Measurements from ENCODE around the gene INO80D.

Gene INO80D

DNA sequence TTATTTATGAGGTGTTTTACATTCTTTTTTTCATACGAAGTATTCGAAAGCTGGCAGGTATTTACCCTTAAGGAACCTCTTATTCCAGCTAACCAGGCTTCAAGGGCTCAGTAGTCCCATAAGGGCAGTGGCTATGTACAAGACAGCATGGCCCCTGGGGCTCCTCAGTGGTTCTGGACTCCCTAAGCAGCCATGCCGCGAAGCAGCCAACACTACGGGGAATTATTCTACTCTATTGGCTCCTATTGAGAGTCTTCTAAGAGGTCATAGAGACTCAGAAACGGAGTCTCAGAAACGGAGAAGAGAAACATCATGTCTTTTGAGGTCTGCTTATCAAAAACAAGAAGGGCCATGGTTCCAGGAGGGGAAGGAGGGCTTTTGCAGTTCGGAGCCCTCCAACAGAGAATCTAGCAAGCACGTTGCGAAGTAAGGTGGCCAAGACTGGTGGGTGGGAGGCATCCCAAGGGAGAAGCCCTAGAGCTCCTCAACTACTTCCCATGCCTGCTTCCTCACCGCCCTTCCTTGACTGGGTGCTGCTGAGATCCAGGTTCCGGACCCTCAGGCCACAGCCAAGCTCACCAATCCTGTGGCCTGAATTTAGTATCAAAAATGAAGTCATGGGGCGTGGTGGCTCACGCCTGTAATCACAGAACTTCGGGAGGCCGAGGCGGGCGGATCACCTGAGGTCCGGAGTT, 109.7 kb downstream of the INO80D start:
- no peak for DNase-seq

DNA sequence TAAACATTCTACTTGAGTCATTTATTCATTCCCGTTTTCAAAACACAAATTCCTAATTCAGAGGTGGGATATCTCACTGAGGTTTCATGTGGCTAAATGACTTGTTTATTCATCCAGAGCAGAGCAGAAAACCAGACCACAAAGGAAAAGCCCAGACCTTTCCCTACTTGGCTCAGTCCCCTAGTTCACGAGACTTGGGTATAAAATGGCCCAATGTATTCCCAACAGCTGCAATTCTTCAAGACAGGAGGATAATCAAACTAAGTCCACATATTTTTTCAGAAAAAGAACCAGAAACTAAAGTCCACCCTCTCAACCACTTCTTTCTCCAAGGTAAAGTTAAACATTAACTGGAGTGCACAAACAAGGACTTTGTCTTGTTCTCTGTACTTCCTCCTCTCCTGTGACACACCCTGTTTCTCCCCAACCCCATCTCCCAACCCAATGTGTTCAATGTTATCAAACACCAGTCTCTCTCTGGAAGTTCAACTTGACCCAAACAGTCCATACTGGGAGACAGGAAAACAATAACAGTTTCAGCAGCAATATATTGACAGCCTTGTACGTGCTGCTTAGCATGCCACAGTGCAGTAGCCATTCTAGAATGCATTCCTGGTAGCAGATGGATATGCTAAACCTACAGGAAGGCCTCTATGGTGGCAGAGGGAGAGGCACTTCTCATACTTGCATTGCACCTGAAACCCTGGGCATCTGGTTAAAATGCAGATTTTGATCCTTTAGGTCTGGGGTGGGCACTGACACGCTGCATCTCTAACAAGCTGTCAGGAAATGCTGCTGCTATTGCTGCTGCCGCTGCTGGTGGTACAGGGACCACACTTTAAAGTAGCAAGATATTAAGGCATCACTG, 110.7 kb downstream of the INO80D start:
- no peak for DNase-seq

DNA sequence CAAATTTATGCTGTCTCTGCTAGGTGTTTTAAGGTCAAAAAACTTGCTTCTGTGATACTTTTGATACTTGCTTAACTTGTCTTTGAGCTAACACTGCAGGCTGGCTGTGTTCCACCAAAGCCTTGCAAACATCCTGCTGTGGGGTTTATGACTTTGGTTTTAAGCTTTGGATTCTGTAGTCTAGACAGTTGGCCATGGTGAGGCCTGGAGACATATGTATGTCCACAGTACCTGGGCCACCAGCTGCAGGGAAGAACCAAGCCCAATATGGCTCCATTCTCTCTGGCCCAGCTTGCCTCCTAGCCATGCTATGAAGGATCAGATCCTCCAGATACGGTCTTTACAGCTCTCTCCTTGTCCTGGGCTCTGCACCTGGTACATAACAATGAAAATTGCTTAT, 113.9 kb downstream of the INO80D start:
- DNase-seq = no peak

DNA sequence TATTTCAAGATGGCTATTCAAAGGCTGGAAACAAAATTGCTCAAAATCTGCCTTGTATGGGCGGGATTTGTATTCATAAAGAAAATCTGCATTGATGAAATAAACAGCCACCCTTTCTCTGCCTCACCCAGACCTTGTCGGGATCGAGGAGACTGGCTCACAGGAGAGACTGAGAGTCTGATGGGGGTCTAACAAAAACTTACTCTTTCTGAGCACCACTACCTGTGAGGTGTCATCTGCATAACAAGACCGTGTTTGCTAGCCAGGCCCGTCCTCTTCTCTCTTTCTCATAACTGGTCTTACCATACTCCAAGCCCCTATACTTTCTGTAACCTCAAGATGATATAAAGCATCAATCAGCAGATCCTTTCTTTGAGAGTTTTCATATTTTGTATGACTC, 115.6 kb downstream of the INO80D start:
- DNase-seq = no peak

DNA sequence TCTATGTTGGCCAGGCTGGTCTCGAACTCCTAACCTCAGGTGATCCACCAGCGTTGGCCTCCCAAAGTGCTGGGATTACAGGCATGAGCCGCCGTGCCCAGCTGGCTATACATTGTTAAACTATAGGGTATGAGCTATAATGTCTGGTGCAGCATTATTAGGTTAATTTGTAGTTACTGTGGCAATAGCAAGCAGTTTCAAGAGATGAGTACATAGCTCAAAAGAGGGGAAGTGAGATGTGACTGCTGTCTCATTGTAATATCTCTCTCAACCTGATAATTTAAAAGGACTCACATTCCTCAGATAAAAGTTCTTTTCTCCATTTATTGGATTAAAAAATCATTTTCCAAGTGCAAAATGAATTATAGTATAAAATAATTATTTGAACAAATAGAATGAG, 116.4 kb downstream of the INO80D start:
- no peak for DNase-seq

DNA sequence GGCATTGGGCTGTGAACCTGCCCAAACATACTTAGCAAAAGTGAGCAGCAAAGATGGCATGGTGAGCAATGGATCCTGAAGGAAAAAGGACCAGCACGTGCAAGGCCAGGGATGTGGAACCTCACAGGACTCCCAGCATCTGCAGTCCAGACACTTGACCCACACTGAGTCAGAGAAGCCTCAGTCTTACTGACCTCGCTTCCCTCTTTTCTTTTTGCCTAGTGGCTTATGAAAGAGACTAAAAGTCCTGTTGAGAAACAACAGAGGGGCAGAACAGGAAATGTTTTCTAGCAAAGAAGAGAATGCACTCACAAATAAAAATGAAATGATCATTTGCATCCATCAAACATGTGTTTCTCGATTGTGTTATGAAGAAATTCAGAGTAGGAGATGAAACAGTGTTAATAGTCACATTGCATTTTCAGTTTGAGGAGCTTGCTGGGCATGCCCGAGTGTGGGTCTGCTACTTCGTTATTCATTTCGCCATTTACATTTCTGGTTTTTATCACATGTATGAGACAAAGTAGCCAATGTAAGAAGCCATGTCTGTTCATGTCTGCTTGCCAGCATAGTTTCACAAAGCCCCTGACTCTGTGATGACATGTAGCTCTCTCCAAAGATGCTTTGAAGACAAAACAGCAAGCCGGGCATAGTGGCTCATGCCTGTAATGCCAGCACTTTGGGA, 118.4 kb downstream of the INO80D start:
- DNase-seq = no peak

DNA sequence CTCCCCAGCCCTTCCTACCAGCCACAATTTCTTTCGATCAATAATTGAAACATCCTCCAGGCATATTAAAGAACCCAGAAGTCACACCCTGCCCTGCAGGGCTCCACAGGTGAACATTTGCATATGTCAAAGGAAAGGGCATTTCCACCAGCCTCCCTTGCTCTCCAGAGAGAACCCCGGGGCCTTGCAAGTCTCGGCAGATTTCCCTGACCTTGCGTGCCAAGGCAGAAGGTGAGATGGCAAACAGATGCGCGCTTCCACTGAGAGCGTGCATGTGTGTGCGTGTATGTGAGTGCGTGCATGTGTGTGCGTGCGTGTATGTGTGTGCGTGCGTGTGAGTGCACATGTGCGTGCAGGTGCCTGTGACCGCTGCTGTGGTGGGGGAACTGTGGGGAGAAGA, 120.3 kb downstream of the INO80D start:
- DNase-seq = no peak

DNA sequence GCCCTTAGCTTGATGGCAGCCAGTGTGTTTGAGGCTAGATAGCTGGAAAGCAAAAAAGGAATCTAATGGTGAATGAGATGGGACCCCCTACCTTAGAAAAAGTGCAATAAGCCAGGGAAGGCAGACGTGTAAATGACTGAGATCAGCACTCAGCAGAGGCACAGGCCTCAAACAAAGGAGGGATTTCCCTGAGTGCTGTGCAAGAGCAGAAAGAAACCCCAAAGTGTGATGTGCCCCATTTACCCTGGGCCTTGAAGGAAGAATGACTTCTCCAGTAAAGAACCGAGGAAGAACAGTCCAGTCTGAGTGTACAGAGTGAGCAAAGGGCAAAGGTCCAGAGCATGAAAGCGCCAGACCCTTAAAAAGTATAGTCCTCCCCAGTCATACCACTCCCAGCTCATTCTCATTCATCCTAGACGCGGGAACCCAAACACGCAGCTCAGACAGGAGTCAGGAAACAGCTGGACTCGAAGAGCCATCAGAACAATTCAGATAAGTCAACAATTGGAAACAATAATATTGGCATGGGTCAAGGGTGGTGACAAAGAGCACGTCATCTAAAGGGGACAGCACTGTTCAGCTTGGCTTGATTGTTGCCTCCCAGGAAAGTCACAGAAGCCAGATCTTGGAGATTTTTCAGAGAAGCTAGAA, 121.7 kb downstream of the INO80D start:
- DNase-seq = no peak

DNA sequence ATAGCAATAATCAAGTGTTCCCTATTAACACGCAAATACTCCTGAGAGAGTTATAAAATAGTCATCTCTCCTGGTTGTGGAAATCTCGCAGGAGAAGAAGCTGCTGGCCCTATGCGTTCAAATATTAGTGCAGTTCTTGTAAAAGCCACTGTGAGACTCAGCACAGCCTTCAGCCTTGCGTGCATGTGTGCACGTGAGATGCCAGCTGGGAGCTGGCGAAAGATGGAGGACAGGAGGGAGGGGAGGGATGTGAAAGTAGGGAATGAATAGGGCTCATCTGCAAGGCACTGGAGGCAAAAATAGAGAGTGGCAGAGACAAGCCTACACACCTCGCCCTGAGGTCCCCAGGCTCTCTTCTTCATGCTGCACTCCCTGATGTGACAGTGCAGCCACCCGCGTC, 126.5 kb downstream of the INO80D start:
- DNase-seq = no peak

DNA sequence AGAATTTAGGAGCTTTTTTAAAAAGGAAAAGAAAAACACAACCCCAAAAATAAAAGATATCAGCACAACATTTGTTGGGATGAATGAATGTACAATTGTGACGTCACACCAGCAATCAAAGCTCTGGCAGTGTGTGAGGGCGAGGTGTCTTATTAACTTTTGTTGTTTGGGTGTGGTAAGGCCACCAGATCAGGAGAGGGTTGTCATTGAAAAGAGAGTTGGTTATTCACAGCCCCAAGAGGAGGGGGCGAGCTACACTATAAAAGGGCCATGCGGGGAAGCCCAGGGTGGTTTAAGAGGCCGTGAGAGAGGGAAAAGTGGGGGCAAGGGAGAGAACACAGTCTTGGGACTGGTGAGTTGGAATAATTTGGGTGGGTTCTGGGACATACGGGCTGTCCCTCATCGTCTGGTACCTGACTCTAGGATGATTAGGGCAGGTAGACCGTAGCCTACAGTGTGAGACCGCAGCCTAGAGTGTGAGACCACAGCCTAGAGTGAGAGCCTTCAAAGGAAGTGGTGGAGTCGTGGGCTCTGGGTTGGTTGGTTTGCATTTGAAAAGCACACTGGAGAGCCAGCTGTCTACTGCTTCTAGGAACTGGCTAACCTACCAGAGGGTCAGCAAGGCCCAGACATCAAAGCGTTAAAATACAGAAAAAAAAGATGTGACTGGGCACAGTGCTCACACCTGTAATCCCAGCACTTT, 128.4 kb downstream of the INO80D start:
- DNase-seq = no peak

DNA sequence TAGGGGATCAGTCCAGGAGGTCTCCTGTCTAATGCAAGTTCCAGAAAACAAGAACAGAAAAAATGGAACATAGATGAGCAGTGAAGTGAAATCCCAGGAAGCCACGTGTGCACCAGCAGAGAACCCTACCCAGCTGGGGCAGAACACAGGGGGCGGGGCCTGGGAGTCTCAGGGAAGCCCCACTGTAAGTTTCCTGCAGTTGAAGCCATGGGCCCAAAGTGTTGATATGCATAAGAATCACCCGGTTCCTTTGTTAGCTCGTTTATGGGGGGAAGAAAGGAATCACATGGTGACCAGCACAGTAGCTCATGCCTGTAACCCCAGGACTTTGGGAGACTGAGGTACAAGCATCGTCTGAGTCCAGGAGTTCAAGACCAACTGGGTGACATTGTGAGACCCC, 131.3 kb downstream of the INO80D start:
- no peak for DNase-seq

DNA sequence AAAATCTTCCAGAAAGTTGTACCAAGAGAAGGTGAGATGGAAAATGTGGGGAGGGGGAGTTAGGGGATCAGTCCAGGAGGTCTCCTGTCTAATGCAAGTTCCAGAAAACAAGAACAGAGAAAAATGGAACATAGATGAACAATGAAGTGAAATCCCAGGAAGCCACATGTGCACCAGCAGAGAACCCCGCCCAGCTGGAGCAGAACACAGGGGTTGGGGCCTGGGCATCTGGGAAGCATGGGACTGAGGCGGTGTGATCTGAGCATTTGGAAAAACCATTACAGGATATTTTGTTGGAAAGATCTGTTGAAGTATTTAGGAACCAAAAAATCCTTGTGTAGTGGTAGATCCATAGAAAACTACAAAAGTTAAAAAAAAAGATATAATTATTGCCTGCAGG, 133.7 kb downstream of the INO80D start:
- no peak for DNase-seq

DNA sequence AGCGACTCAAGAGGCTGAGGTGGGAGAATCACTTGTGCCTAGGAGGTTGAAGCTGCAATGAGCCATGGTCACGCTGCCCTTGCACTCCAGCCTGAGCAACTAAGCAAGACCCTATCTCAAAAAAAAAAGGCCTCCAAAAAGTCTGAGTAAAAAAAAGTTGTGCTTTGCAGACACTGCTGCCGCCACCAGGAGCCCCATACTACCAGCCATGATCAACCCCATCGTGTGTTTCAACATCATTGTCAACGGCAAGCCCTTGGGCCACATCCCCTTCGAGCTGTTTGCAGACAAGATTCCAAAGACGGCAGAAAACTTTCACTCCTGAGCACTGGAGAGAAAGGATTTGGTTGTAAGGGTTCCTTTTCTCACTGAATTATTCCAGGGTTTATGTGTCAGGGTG, 137.1 kb downstream of the INO80D start:
- DNase-seq = no peak

DNA sequence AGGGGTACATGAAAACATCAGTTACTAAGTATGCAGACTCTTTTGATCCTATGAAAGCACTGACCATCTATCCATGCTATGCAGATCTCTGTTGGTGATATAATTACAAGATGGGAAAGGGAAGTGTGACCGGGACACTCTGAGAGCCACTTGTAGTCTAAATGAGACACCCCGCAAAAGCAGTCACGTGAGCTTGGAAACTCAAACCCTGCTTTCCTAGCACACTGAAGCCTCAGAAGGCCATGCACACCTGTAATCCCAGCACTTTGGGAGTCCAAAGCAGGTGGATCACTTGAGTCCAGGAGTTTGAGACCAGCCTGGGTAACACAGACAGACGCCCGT, 137.5 kb downstream of the INO80D start:
- no peak for DNase-seq

DNA sequence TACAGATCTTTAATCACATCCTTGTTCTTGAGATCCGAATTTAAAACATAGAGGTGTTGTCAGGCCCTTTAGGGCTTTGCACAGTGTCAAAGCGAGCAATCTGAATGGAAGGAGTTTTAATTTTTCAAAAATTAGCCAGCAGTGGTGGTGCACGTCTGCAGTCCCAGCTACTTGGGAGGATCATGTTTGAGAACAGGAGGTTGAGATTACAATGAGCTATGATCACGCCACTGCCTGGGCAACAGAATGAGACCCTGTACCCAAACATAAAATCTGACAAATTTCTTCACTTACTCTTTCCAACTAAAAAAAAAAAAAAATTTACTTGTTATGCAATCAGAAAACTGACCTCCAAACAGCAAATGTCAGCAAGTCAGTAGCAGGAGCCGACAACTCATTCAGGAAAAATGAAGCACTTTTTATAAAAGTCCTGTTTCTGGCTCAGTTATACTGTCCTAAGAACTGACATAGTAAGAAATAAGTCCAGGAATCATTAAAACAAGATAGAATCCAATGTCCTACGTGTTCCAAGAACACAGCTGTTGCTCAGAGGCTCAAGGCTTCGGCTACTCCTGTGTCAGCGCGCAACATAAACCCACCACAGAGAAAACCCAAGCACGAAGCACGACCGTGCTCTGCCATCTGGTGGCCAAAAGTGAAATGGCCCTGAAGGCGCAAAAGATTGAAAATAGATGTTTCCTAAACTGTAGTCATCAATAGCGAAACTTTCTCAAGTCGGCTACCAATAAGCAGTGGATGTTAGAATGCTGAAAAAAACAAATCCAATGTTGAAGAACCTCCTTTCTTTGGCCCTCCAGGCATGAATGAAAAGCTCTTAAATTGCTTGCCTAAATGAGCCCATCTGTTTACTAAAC, 138.1 kb downstream of the INO80D start:
- peak; percentile 6 for DNase-seq

DNA sequence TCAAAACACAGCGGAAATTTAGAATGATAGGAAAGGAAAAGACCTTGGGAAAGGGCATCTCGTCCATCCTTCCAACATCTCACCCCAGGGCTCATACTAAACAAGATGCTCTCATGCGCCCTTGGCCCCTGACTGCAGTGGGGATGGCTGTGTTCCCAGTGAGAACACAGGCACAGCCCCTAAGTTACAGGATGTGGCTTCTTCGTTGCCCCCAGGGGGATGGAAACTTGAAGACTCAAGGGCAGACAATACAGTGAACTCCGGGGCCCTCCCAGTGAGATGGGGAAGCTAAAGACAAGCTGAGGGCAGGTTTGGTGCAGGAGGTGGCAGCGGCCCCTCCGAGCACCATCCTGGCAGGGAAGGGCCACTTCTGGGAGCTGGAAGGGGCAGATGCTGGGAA, 139.7 kb downstream of the INO80D start:
- DNase-seq = no peak

Measured in NCI-H226 (cell line).